IMR-90 (cell line): Measurements from ENCODE around the gene BRMS1. TPM values are rescaled to one million over a fixed set of nuclear protein-coding genes. Genes with fewer than 3 reads are reported as not detected.

Experiments used
- ATAC-seq: fragments of 200-7000 bp; cut with Tn5 transposase; 2 replicates; pipeline ENCODE4 v1.9.1; 2020; ENCODE audit warnings: low read depth, mild to moderate bottlenecking, moderate library complexity
- BruUV-seq: library from RNA; stranded (reverse); fragments of 400-500 nt; replicated peaks from 2 replicates; lab custom pipeline; 2021; lab: Mats Ljungman, UMichigan
- CTCF ChIA-PET: fragments of 300-600 bp; formaldehyde crosslinking; extraction: SDS; loops from one replicate; lab custom pipeline; 2021; ENCODE audit warnings: antibody characterized with exemption; lab: Yijun Ruan, JAX
- POLR2A ChIA-PET: fragments of 300-600 bp; sonication (Branson Sonifier 250); formaldehyde crosslinking; loops from one replicate; lab custom pipeline; 2022; ENCODE audit warnings: antibody characterized with exemption; ENCODE audit not compliant: unreplicated experiment; lab: Charles Lee
- DNase-seq: peaks from one replicate; pipeline ENCODE4 v3.0.0; 2013
- H2AFZ ChIP-seq: replicated peaks from 2 replicates; pipeline ENCODE3; 2013; ENCODE audit warnings: low read length, mild to moderate bottlenecking; ENCODE audit not compliant: poor library complexity
- H2AK5ac ChIP-seq: 2 replicates; pipeline ENCODE4 v1.6.1; 2013; ENCODE audit warnings: low read depth, low read length, inconsistent platforms
- H2AK9ac ChIP-seq: replicated peaks from 2 replicates; pipeline ENCODE3; 2013; ENCODE audit warnings: mild to moderate bottlenecking, low read depth, low read length, moderate library complexity; ENCODE audit not compliant: poor library complexity
- H2BK120ac ChIP-seq: 2 replicates; pipeline ENCODE4 v1.6.1; 2013; ENCODE audit warnings: low read depth, low read length, inconsistent platforms
- H2BK15ac ChIP-seq: 3 replicates; pipeline ENCODE4 v1.6.1; 2013; ENCODE audit warnings: low read depth, low read length, inconsistent platforms
- H2BK20ac ChIP-seq: 2 replicates; pipeline ENCODE4 v1.6.1; 2013; ENCODE audit warnings: low read depth, mild to moderate bottlenecking, inconsistent platforms, low read length, moderate library complexity
- H2BK5ac ChIP-seq: 2 replicates; pipeline ENCODE4 v1.6.1; 2013; ENCODE audit warnings: mild to moderate bottlenecking, low read depth, low read length, inconsistent platforms; ENCODE audit not compliant: poor library complexity, severe bottlenecking
- H3K14ac ChIP-seq: replicated peaks from 2 replicates; pipeline ENCODE4 v1.6.1; 2013; ENCODE audit warnings: low read depth, low read length, inconsistent platforms
- H3K18ac ChIP-seq: 2 replicates; pipeline ENCODE4 v1.6.1; 2013; ENCODE audit warnings: low read depth, low read length, control low read depth
- H3K23ac ChIP-seq: 2 replicates; pipeline ENCODE4 v1.6.1; 2013; ENCODE audit warnings: low read depth, low read length, inconsistent platforms
- H3K27ac ChIP-seq: 2 replicates; pipeline ENCODE4 v1.5.1; 2013; ENCODE audit warnings: mild to moderate bottlenecking, control low read depth, low read length; ENCODE audit not compliant: insufficient read depth
- H3K27me3 ChIP-seq: 2 replicates; pipeline ENCODE4 v1.6.1; 2013; ENCODE audit warnings: low read length; ENCODE audit not compliant: control insufficient read depth, insufficient read depth
- H3K36me3 ChIP-seq: 2 replicates; pipeline ENCODE4 v1.6.1; 2013; ENCODE audit warnings: low read length, mixed read lengths; ENCODE audit not compliant: control insufficient read depth, insufficient read depth
- H3K4ac ChIP-seq: 2 replicates; pipeline ENCODE4 v1.6.1; 2013; ENCODE audit warnings: low read depth, low read length, inconsistent platforms
- H3K4me1 ChIP-seq: 2 replicates; pipeline ENCODE4 v1.6.1; 2013; ENCODE audit warnings: low read length, mixed read lengths; ENCODE audit not compliant: control insufficient read depth, insufficient read depth
- H3K4me2 ChIP-seq: 2 replicates; pipeline ENCODE4 v1.6.1; 2013; ENCODE audit warnings: low read depth, mild to moderate bottlenecking, control low read depth, low read length, moderate library complexity
- H3K4me3 ChIP-seq: 2 replicates; pipeline ENCODE4 v1.5.1; 2013; ENCODE audit warnings: low read depth, mild to moderate bottlenecking, control low read depth, low read length, moderate library complexity; ENCODE audit not compliant: insufficient read depth
- H3K56ac ChIP-seq: 2 replicates; pipeline ENCODE4 v1.6.1; 2013; ENCODE audit warnings: low read length, inconsistent platforms; ENCODE audit not compliant: insufficient read depth; ENCODE audit errors: extremely low read depth
- H3K79me1 ChIP-seq, 2 experiments: 2 replicates each; pipeline ENCODE4 v1.6.1; 2013; ENCODE audit warnings: low read length in 2 of 2, inconsistent platforms in 1 of 2, low read depth in 1 of 2
- H3K9ac ChIP-seq: 2 replicates; pipeline ENCODE4 v1.6.1; 2013; ENCODE audit warnings: low read depth, low read length, control low read depth
- H3K9me1 ChIP-seq: 2 replicates; pipeline ENCODE4 v1.6.1; 2013; ENCODE audit warnings: low read length, inconsistent platforms; ENCODE audit not compliant: insufficient read depth
- H3K9me3 ChIP-seq: 2 replicates; pipeline ENCODE4 v1.6.1; 2013; ENCODE audit warnings: low read length; ENCODE audit not compliant: control insufficient read depth, insufficient read depth
- H4K20me1 ChIP-seq: 2 replicates; pipeline ENCODE4 v1.6.1; 2013; ENCODE audit warnings: low read length, inconsistent platforms; ENCODE audit not compliant: insufficient read depth
- H4K5ac ChIP-seq: 2 replicates; pipeline ENCODE4 v1.6.1; 2013; ENCODE audit warnings: mild to moderate bottlenecking, low read depth, low read length, control low read depth
- H4K8ac ChIP-seq, 2 experiments: 2 replicates each; pipeline ENCODE4 v1.6.1; 2013; ENCODE audit warnings: low read depth in 2 of 2, low read length in 2 of 2, control low read depth in 1 of 2, inconsistent platforms in 1 of 2
- H4K91ac ChIP-seq: 2 replicates; pipeline ENCODE4 v1.6.1; 2013; ENCODE audit warnings: low read depth, low read length, inconsistent platforms; ENCODE audit not compliant: insufficient read depth
- CEBPB ChIP-seq: IDR thresholded peaks from 2 replicates; pipeline ENCODE4 v1.6.1; 2012; ENCODE audit warnings: low read depth, low read length, improper control_type of control experiment
- MAFK ChIP-seq: IDR thresholded peaks from 2 replicates; pipeline ENCODE4 v1.6.1; 2012; ENCODE audit warnings: low read depth, low read length, improper control_type of control experiment
- RAD21 ChIP-seq: IDR thresholded peaks from 2 replicates; pipeline ENCODE4 v1.6.1; 2012; ENCODE audit warnings: low read length, improper control_type of control experiment
- RCOR1 ChIP-seq: IDR thresholded peaks from 2 replicates; pipeline ENCODE4 v1.6.1; 2012; ENCODE audit warnings: mild to moderate bottlenecking, low read length, improper control_type of control experiment; ENCODE audit not compliant: insufficient replicate concordance
- RFX5 ChIP-seq: IDR thresholded peaks from 2 replicates; pipeline ENCODE4 v1.8.0; 2012; ENCODE audit warnings: low read depth, mild to moderate bottlenecking, low read length, moderate library complexity
- SMC3 ChIP-seq: fragments of 150-350 bp; IDR thresholded peaks from 2 replicates; pipeline ENCODE4 v1.6.1; 2016; ENCODE audit warnings: low read depth, mild to moderate bottlenecking, antibody characterized with exemption, low read length, moderate library complexity
- WGBS, 2 experiments: methylation state at CpG; one replicate each; pipeline versions ENCODE4 v1.1.5 to v1.1.7; 2013; ENCODE audit warnings: missing lambda C conversion rate in 2 of 2; ENCODE audit not compliant: insufficient read length in 1 of 2; ENCODE audit errors: extremely low coverage in 2 of 2; 5-methylcytosine and 5-hydroxymethylcytosine counted together
- dilution Hi-C: fragments of 300-500 bp; cut with HindIII; formaldehyde crosslinking; loops from one replicate; pipeline ENCODE4 v1.14.3; 2018; ENCODE audit warnings: low sequenced_read_pairs; ENCODE audit not compliant: unreplicated experiment
- in situ Hi-C: fragments of 300-500 bp; cut with MboI; formaldehyde crosslinking; loops from 3 replicates; pipeline ENCODE4 v1.14.3; 2019; ENCODE audit warnings: low sequenced_read_pairs, inconsistent platforms, mixed read lengths
- intact Hi-C: fragments of 100-400 bp; cut with micrococcal nuclease; formaldehyde crosslinking; loops from 2 replicates; pipeline ENCODE4 v1.10.0; 2022
- polyA plus RNA-seq, 3 experiments: library from polyadenylated mRNA; depleted of rRNA; stranded (reverse); fragments of >200 nt; gene quantifications; 2 replicates each; pipeline ENCODE4 v1.2.3, GENCODE V29; 2012; ENCODE audit warnings: low replicate concordance in 1 of 3
- total RNA-seq: library from RNA; depleted of rRNA; stranded (reverse); fragments of >200 nt; gene quantifications from 2 replicates; pipeline ENCODE4 v1.2.3, GENCODE V29; 2012

The BRMS1 gene
- total and polyA plus RNA-seq, 2 of the 4 experiments (the other 2 are of a cell fraction) = 48.3 to 57.9 TPM

GRCh38 chr11:66292543-66293332 is 52.2 kb downstream of the BRMS1 start:
- Histone ChIP-seq H3K9me1 (peaks cover 11% of the 10 kb centered on the region), H3K14ac (no peak overlapping the region), H2AK9ac (no peak overlapping the region), H3K56ac (no peak overlapping the region), H3K4me1 (peaks cover 8% of the 10 kb centered on the region), H2BK20ac (no peak overlapping the region), H2AK5ac (no peak overlapping the region), H2BK120ac (no peak overlapping the region), H4K20me1 (0 out of 2 replicates have a peak, but pooled peaks cover 2% of the 10 kb centered on the region), H2AFZ (no peak overlapping the region), H3K9me3 (no peaks in the 10 kb centered on the region), H3K36me3 (no peaks in the 10 kb centered on the region), H2BK5ac (no peak overlapping the region), H3K23ac (no peak overlapping the region), H4K5ac (no peak overlapping the region), H3K18ac (no peak overlapping the region), H3K4me2 (no peak overlapping the region), H4K8ac (no peak overlapping the region), H3K27ac (no peak overlapping the region), H3K4me3 (no peak overlapping the region), H3K9ac (no peak overlapping the region), H3K4ac (no peak overlapping the region), H2BK15ac (no peak overlapping the region), H3K27me3 (peaks cover 46% of the 10 kb centered on the region), H3K79me1 (peaks cover 3 to 10% of the 10 kb centered on the region in 2 experiments; a peak in 3 of 4 replicates), H4K91ac (no peak overlapping the region)
- CTCF ChIA-PET = no interaction called here
- ATAC-seq = no peak
- WGBS, 2 experiments = 64% methylated on average over 13 of the region's 17 CpGs; no CpG with 5 or more reads in 1 of the 2 experiments
- no peak for DNase-seq
- in situ Hi-C loops (no loop called here), intact Hi-C loops (no loop called here), dilution Hi-C loops (no loop called here)
- TF ChIP-seq SMC3 (no peak), RAD21 (no peak), RCOR1 (no peak), RFX5 (no peak), MAFK (no peak), CEBPB (no peak)
- no TSS peak for BruUV-seq
- POLR2A ChIA-PET = no interaction called here
